Measurements from ENCODE around the gene ZBP1. TPM values are rescaled to one million over a fixed set of nuclear protein-coding genes. Genes with fewer than 3 reads are reported as not detected.

ZBP1 gene
- total RNA-seq, 1 donor from 2014 or later, result not detected

DNA sequence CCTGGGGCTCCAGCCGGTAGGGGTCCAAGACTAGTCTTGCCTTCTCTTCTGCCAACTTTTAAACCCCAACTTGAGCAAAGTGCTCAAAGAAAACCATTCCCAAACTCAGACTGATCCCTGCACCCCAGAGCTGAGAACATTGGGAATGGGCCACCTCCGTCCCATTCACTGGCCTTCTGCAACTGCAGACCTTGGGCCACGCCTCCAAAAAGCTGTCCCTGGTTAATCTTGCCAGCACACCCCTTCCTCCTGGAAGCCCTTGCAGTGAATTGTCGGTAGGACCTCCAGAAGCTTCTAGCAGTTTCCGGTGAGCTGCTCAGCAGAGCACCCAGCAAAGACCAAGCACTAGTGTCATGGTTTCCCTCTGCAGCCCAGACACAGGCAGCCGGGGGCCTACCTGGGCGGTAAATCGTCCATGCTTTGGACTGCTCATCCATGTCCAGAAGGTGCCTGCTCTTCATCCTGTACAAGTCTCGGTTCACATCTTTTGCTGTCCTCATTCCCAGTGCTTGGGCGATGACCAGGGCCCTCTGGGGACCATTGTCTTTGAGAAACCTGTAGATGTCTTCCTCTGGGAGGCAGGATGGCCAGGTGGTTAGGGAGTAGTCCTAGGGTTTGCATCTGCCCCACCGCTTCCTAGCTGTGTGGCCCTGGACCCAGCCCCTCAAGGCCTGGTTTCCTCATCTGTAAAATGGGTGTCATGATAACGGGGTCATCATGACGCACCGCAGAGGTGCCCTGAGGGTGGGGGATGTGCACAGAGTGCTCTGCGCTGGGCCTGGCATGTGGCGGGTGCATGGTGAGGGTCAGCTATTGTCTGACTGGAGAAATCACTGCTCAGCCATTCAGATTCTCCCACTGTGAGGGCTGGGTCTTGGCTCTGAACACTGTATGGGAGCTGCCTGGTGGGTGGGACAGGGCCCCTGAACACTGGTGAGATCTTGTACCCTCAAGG lies 5.5 kb downstream of the ZBP1 start:
- Mint-ChIP-seq H3K9me3 (no peaks in the 10 kb centered on the region), H3K4me3 (no peak overlapping the region), H3K27ac (no peak overlapping the region), H3K36me3 (no peaks in the 10 kb centered on the region), H3K4me1 (no peaks in the 10 kb centered on the region), H3K27me3 (ENCODE audit: low read depth) (peaks cover 54% of the 10 kb centered on the region)
- TF ChIP-seq, protein P1, sequence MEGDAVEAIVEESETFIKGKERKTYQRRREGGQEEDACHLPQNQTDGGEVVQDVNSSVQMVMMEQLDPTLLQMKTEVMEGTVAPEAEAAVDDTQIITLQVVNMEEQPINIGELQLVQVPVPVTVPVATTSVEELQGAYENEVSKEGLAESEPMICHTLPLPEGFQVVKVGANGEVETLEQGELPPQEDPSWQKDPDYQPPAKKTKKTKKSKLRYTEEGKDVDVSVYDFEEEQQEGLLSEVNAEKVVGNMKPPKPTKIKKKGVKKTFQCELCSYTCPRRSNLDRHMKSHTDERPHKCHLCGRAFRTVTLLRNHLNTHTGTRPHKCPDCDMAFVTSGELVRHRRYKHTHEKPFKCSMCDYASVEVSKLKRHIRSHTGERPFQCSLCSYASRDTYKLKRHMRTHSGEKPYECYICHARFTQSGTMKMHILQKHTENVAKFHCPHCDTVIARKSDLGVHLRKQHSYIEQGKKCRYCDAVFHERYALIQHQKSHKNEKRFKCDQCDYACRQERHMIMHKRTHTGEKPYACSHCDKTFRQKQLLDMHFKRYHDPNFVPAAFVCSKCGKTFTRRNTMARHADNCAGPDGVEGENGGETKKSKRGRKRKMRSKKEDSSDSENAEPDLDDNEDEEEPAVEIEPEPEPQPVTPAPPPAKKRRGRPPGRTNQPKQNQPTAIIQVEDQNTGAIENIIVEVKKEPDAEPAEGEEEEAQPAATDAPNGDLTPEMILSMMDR (IDR thresholded peaks at IDR 0.05; ENCODE audit: unreplicated experiment), result no peak
- peak in 1 of 2 experiments; percentile 6 for DNase-seq (ENCODE audit: low spot score in 2 of 2, unreplicated experiment in 2 of 2)

DNA sequence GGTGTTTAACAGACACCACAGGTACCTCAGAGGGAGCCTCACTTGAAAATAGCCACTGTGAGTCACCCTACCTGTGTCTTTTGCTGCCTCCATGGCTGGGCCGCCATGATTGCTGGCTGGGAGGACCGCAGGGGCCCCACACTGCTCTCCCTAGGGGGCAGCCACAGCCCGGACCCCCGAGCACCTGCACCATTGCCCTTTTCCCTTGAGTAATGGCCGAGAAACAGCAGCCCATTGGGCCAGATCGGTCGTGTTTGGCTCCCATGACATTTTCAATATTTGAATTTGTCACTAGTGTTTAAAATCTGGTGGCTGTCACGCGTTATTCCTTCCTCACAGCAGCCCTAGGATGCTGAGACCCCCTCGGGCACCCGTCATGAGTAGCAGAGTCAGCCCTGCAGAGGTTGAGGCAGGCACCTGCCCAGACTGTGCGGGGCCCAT lies 6.7 kb downstream of the ZBP1 start:
- H3K9me3 Mint-ChIP-seq, result no peaks in the 10 kb centered on the region
- H3K4me3 Mint-ChIP-seq, result no peak overlapping the region
- H3K4me1 Mint-ChIP-seq, result no peaks in the 10 kb centered on the region
- H3K27ac Mint-ChIP-seq, result no peak overlapping the region
- no peaks in the 10 kb centered on the region for H3K36me3 Mint-ChIP-seq
- TF ChIP-seq, protein P1 (IDR thresholded peaks at IDR 0.05; ENCODE audit: unreplicated experiment), result no peak
- peaks cover 52% of the 10 kb centered on the region for H3K27me3 Mint-ChIP-seq (ENCODE audit: low read depth)
- peak in 1 of 2 experiments; percentile 6 for DNase-seq (ENCODE audit: low spot score in 2 of 2, unreplicated experiment in 2 of 2)

DNA sequence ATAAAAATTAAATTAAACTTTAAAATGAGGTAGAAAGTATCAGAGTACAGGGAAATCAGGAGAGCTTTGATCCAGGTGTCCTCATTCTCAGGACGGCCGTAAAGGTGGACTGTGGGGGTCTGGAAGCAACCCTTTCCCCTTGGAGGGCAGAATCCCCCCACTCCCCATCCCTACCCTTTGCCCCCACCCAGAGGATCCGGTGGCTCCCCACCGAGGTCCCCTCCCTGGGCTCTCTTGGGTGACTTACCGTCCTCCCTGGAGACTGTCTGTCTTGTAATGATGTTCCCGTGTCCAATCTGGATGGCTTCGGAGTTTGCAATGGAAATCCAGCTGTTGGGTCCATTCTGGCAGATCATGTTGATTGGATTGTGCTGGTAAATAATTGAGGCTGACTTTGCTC lies 7.3 kb downstream of the ZBP1 start:
- H3K9me3 Mint-ChIP-seq, result no peaks in the 10 kb centered on the region
- TF ChIP-seq, protein P1 (IDR thresholded peaks at IDR 0.05; ENCODE audit: unreplicated experiment), result no peak
- H3K27me3 Mint-ChIP-seq (ENCODE audit: low read depth), result peaks cover 53% of the 10 kb centered on the region
- no peaks in the 10 kb centered on the region for H3K36me3 Mint-ChIP-seq
- no peak overlapping the region for H3K4me3 Mint-ChIP-seq
- no peak overlapping the region for H3K27ac Mint-ChIP-seq
- DNase-seq (ENCODE audit: low spot score in 2 of 2, unreplicated experiment in 2 of 2), result peak in 1 of 2 experiments; percentile 11
- no peaks in the 10 kb centered on the region for H3K4me1 Mint-ChIP-seq

DNA sequence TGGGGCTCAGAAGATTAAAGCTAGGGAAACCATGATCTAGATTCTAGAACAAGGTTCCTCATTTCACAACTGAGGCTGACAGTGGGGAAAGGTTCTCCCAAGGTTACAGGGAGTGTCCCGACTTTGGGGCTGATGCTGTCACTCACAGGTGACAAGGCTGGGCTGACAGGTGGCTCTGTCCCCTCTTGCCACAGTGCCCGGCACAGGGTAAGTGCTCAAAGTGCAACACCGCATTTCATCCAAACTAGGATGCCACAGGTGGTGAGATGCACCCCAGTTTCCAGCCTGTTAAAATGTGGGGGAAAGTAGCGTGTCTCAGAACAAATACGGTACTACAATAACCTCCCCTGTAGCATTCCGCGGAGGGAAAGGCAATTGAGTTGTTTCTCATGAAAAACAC lies 7.8 kb downstream of the ZBP1 start:
- no peaks in the 10 kb centered on the region for H3K36me3 Mint-ChIP-seq
- H3K27me3 Mint-ChIP-seq (ENCODE audit: low read depth), result peaks cover 54% of the 10 kb centered on the region
- no peak overlapping the region for H3K27ac Mint-ChIP-seq
- no peaks in the 10 kb centered on the region for H3K9me3 Mint-ChIP-seq
- TF ChIP-seq, protein P1 (IDR thresholded peaks at IDR 0.05; ENCODE audit: unreplicated experiment), result no peak
- DNase-seq (ENCODE audit: low spot score in 2 of 2, unreplicated experiment in 2 of 2), result peak in 1 of 2 experiments; percentile 5
- no peak overlapping the region for H3K4me3 Mint-ChIP-seq
- H3K4me1 Mint-ChIP-seq, result no peaks in the 10 kb centered on the region

DNA sequence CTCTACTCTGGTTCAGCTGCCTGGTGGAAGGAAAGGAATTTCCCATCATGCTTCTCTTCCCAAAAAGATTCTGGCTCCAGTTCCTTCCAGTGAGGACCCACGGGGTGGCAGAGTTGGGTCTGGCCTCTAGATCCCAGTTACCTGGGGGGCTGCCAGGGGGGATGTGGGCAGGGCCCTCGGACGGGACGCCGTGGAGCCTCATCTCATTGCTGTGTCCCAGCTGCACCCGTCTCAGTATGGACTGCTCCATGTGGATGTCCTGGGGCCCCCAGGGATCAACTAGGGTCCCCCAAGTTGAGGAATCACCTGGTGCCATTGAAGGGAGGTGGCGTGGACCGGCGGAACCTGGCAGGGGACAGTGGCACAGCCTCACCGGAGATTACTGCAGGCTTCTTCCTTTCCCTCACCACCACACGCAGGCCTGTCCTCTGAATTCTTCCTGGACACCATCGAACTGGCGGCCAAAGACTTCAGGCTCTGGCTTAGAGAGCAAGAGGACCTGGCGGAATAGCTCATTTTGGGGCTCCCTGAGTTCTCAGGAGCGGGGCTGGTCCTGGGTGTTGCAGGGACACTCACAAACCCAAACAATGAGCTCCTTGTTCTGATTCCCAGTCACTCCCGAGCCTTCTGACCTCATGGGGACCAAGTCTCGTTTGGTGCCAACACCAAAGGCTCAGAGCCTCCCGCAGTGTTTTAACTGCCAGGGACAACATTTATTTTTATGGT lies 8.5 kb downstream of the ZBP1 start:
- peaks cover 54% of the 10 kb centered on the region for H3K27me3 Mint-ChIP-seq (ENCODE audit: low read depth)
- no peaks in the 10 kb centered on the region for H3K4me1 Mint-ChIP-seq
- no peaks in the 10 kb centered on the region for H3K9me3 Mint-ChIP-seq
- DNase-seq (ENCODE audit: low spot score in 2 of 2, unreplicated experiment in 2 of 2), result no peak
- H3K36me3 Mint-ChIP-seq, result no peaks in the 10 kb centered on the region
- TF ChIP-seq, protein P1 (IDR thresholded peaks at IDR 0.05; ENCODE audit: unreplicated experiment), result no peak
- H3K27ac Mint-ChIP-seq, result no peak overlapping the region
- no peak overlapping the region for H3K4me3 Mint-ChIP-seq

All from mesothelial cell of epicardium (in vitro differentiated cells).